ENCODE measurements around the gene LRCH1. TPM values are rescaled to one million over a fixed set of nuclear protein-coding genes. Genes with fewer than 3 reads are reported as not detected.

The LRCH1 gene
- total and polyA plus RNA-seq, 10 of the 15 experiments (the other 5 are each of a cell fraction or from before 2014, with no cell fraction given) = 5.3 to 48.9 (median 14.4) TPM

DNA sequence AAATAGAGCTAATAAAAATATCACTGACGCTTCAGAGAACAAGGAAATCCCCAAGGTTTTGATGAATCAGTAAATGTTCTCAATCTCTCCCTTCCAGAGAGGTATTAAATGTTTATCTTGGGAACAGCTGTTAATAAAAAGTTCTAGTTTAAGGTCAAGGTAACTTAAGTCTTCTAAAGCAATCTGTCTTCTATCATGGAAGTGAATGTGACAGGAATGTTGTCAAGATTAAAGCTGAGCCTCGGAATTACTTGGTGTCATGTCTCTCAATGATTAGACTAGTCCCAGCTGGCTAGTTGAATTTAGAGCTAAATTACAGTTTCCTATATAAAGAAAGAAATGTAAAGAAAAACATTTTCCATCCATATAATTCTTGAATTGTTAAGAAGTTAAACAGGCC lies 220.6 kb downstream of the LRCH1 start (continued):
- TF ChIP-seq, protein P1, sequence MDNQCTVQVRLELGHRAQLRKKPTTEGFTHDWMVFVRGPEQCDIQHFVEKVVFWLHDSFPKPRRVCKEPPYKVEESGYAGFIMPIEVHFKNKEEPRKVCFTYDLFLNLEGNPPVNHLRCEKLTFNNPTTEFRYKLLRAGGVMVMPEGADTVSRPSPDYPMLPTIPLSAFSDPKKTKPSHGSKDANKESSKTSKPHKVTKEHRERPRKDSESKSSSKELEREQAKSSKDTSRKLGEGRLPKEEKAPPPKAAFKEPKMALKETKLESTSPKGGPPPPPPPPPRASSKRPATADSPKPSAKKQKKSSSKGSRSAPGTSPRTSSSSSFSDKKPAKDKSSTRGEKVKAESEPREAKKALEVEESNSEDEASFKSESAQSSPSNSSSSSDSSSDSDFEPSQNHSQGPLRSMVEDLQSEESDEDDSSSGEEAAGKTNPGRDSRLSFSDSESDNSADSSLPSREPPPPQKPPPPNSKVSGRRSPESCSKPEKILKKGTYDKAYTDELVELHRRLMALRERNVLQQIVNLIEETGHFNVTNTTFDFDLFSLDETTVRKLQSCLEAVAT (IDR thresholded peaks at IDR 0.05) = no peak
- TF ChIP-seq JUNB (IDR thresholded peaks at IDR 0.05) = no peak
- TF ChIP-seq HDAC2 (IDR thresholded peaks at IDR 0.05) = no peak
- no peak for TF ChIP-seq RUNX3 (IDR thresholded peaks at IDR 0.05; ENCODE audit: low read length)

DNA sequence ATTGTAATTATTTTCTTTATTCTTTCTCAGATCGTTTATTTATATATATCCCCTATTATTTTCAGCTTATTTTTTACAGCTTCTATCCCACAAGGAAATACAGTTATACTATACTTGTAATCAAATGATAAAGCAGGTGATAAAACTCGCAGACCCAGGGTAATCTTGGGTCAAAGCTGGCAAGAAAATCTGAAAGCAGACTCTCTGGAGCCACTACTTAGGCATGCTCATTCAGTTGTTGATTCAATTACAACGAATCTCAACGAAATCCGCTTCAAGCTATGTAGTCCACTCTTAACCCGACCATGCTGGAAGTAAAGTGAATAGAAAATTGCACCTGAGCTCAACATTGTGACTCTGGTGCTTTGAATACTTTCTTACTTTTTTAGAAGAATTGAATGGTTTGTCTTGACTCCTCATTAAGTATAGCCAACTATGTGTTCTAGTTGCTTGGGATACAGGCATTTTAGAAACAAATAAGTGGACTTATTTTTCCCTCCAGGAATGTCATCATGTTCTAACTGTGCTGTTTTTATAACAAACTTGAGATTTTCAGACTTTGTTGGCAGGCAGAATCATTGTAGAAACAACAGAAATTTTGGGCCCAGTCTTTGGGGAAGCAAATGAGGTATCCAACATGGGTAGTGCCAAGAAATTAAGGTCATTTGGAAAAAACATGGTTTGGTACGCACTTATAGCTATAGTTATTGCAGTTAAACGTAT lies 222.6 kb downstream of the LRCH1 start:
- Histone ChIP-seq H3K4me2 (ENCODE audit: control insufficient read depth, insufficient read depth) (no peak overlapping the region), H2AFZ (ENCODE audit: control insufficient read depth, low read depth, low read length) (no peak overlapping the region), H3K79me2 (ENCODE audit: control insufficient read depth, insufficient read depth, low read length) (no peaks in the 10 kb centered on the region), H3K27me3 (replicated peaks in 1 of 2; ENCODE audit: control insufficient read depth in 2 of 2, insufficient read depth in 2 of 2, low read length in 1 of 2) (no peaks in the 10 kb centered on the region), H3K9me3 (replicated peaks; ENCODE audit: control insufficient read depth, insufficient read depth, low read length) (no peaks in the 10 kb centered on the region; the same call in 2 of the 3 replicates), H3K9ac (ENCODE audit: control insufficient read depth, insufficient read depth, low read length) (no peak overlapping the region), H4K20me1 (ENCODE audit: control insufficient read depth, insufficient read depth) (no peaks in the 10 kb centered on the region), H3K27ac (ENCODE audit: control insufficient read depth, insufficient read depth) (no peak overlapping the region), H3K4me1 (ENCODE audit: control insufficient read depth, insufficient read depth, low read length) (no peaks in the 10 kb centered on the region), H3K36me3 (ENCODE audit: control insufficient read depth in 2 of 2, insufficient read depth in 2 of 2, low read length in 1 of 2) (peaks cover 0 to 20% of the 10 kb centered on the region in 2 experiments; a peak in 3 of 4 replicates), H3K4me3 (no peak overlapping the region)
- no peak for TF ChIP-seq SPI1 (IDR thresholded peaks at IDR 0.05; ENCODE audit: borderline replicate concordance, insufficient read depth, low read depth, low read length)
- TF ChIP-seq STAT1 (conservative IDR thresholded peaks at IDR 0.05) = no peak
- TF ChIP-seq PML (IDR thresholded peaks at IDR 0.05; ENCODE audit: low read length) = no peak
- TF ChIP-seq ZNF622 (IDR thresholded peaks at IDR 0.05) = no peak
- no peak for TF ChIP-seq BCL11A (IDR thresholded peaks at IDR 0.05; ENCODE audit: low read depth, low read length)
- TF ChIP-seq CHD4 (IDR thresholded peaks at IDR 0.05) = no peak
- no peak for ATAC-seq
- ChIA-PET RAD21 (ENCODE audit: unreplicated experiment) (no interaction called here), SMC1A (ENCODE audit: uncharacterized antibody, unreplicated experiment) (interaction anchor here (0.8 to 1.6 kb wide), 4 partner anchors 10 to 223 kb away, joined by 3 to 6 read pairs (median 4); no protein-coding TSS in a partner anchor), CTCF (interaction anchor here (1.5 to 2.8 kb wide), 3 partner anchors 10 to 13 kb away, joined by 4 to 22 read pairs (median 8); no protein-coding TSS in a partner anchor), POLR2A (interaction anchor here (0.5 kb wide), 1 partner anchor 88 kb away, joined by 3 read pairs; no protein-coding TSS in a partner anchor)
- DNase-seq (ENCODE audit: low read depth, low spot score) = no peak
- FAIRE-seq = no peak
- in situ Hi-C loops (cut with MboI) = no loop called here
- intact Hi-C loops (cut with micrococcal nuclease; ENCODE audit: unreplicated experiment) = no loop called here
- no TSS peak for BruUV-seq (replicated peaks)
- 99% methylated on average over 8 of the region's 8 CpGs for WGBS (ENCODE audit: insufficient coverage, insufficient replicate concordance, low lambda C conversion rate, missing lambda C conversion rate)

All from GM12878 (cell line).